Activated T-helper 9 cell treated with anti-CD3 and anti-CD28 coated beads, Interleukin-2, amount 50 U/mL, for 16 hours (primary cell): ENCODE measurements around the gene SLC2A5.
A peak's percentile ranks its signal among the peaks of the same experiment; 100 is the strongest.
"Not testable (repeated sequence)": the region's sequence is repeated elsewhere in the genome, so short reads cannot be mapped to it uniquely, and the experiment has no call there.

Experiments used
- DNase-seq: peaks from one replicate; pipeline ENCODE4 v3.0.0-alpha.2; 2020; ENCODE audit warnings: low read depth

Gene SLC2A5

GRCh38 chr1:9069326-9070100 lies at the start of gene SLC2A5:
SLC2A5 (minus strand) TSS chr1:9069635; CDS start chr1:9069536, 99 bp downstream.
- DNase-seq, result no peak

GRCh38 chr1:9118186-9118585 lies 48.8 kb upstream of the SLC2A5 start:
- no peak for DNase-seq

GRCh38 chr1:9115351-9116205 lies 46.1 kb upstream of the SLC2A5 start:
- DNase-seq, result no peak

- DNase-seq, result no peak
These were observed 43.8 kb upstream of the SLC2A5 start for GRCh38 chr1:9112961-9113880.

- no peak for DNase-seq
These were observed 42.5 kb upstream of the SLC2A5 start for GRCh38 chr1:9111957-9112356.

GRCh38 chr1:9111357-9111691 lies 41.9 kb upstream of the SLC2A5 start:
- DNase-seq, result no peak

- DNase-seq, result peak; percentile 70
These were observed 41.4 kb upstream of the SLC2A5 start for GRCh38 chr1:9110669-9111356.

- DNase-seq, result no peak
These were observed 38.7 kb upstream of the SLC2A5 start for GRCh38 chr1:9108056-9108665.

- no peak for DNase-seq
These were observed 37.7 kb upstream of the SLC2A5 start for GRCh38 chr1:9107136-9107535.

- DNase-seq, result no peak
These were observed 36.9 kb upstream of the SLC2A5 start for GRCh38 chr1:9106286-9106685.

GRCh38 chr1:9105336-9105867 lies 36.0 kb upstream of the SLC2A5 start:
- DNase-seq, result no peak

GRCh38 chr1:9101510-9102146 lies 32.2 kb upstream of the SLC2A5 start:
- DNase-seq, result no peak

- DNase-seq, result no peak
These were observed 31.1 kb upstream of the SLC2A5 start for GRCh38 chr1:9100471-9101043.

- no peak for DNase-seq
These were observed 30.1 kb upstream of the SLC2A5 start for GRCh38 chr1:9099555-9099954.

GRCh38 chr1:9097947-9098705 lies 28.7 kb upstream of the SLC2A5 start:
- no peak for DNase-seq

GRCh38 chr1:9095818-9096217 lies 26.4 kb upstream of the SLC2A5 start:
- no peak for DNase-seq

GRCh38 chr1:9093996-9094595 lies 24.7 kb upstream of the SLC2A5 start:
- not testable (repeated sequence) for DNase-seq

GRCh38 chr1:9093581-9093980 lies 24.1 kb upstream of the SLC2A5 start:
- DNase-seq, result no peak

GRCh38 chr1:9093091-9093490 lies 23.7 kb upstream of the SLC2A5 start:
- no peak for DNase-seq
